Skin epidermis (tissue), 12 donors: Measurements from ENCODE around the gene SMG5.
A peak's percentile ranks its signal among the peaks of the same experiment; 100 is the strongest.
"Not testable (repeated sequence)": the region's sequence is repeated elsewhere in the genome, so short reads cannot be mapped to it uniquely, and the experiment has no call there.

ENCODE experiments used
- H3K27ac ChIP-seq, 21 experiments: fragments of 200-600 bp; sonication (generic) in 11 of 21; one replicate each; pipeline ENCODE4 v1.5.0; 2020; ENCODE audit warnings: mild to moderate bottlenecking in 3 of 21, inconsistent platforms in 2 of 21, moderate library complexity in 2 of 21
- H3K4me3 ChIP-seq, 7 experiments: fragments of 200-600 bp; sonication (generic) in 2 of 7; one replicate each; pipeline ENCODE4 v1.5.0; 2020; ENCODE audit warnings: inconsistent platforms in 2 of 7, mild to moderate bottlenecking in 2 of 7, moderate library complexity in 1 of 7

Gene SMG5

DNA sequence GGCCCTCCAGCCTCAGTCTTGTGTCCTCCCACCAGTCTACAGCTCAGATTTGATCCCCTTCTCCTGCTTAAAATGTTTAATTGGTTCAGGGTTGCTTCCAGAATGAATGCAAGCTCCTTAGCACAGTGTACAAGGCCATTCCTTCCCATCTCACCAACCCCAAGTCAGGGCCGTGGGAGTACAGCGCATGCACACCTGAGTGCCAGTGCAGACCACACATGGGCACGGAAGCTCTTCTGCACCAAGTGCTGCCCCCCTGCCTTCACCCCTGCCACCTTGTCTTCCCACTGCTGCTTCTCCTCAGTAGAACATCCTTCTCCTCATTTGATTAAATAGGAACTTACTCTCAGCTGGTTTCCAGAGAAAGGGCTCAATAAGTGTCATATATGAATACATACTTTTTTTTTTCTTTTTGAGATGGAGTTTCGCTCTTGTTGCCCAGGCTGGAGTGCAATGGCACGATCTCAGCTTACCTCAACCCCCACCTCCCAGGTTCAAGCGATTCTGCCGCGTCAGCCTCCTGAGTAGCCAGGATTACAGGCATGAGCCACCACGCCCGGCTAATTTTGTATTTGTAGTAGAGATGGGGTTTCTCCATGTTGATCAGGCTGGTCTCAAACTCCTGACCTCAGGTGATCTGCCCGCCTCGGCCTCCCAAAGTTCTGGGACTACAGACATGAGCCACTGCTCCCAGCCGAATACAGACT lies 60.5 kb downstream of the SMG5 start:
- Histone ChIP-seq H3K27ac (peak overlapping the region in 5 of 21 experiments; percentile 2 to 66 (median 8)), H3K4me3 (no peak overlapping the region)

GRCh38 chr1:156220226-156220625 lies 62.4 kb downstream of the SMG5 start:
- H3K27ac ChIP-seq, result no peak overlapping the region
- H3K4me3 ChIP-seq, result no peak overlapping the region

- Histone ChIP-seq H3K4me3 (no peak overlapping the region), H3K27ac (peak overlapping the region in 18 of 21 experiments; percentile 4 to 83 (median 66))
These were observed 64.8 kb downstream of the SMG5 start for GRCh38 chr1:156217871-156218270.

DNA sequence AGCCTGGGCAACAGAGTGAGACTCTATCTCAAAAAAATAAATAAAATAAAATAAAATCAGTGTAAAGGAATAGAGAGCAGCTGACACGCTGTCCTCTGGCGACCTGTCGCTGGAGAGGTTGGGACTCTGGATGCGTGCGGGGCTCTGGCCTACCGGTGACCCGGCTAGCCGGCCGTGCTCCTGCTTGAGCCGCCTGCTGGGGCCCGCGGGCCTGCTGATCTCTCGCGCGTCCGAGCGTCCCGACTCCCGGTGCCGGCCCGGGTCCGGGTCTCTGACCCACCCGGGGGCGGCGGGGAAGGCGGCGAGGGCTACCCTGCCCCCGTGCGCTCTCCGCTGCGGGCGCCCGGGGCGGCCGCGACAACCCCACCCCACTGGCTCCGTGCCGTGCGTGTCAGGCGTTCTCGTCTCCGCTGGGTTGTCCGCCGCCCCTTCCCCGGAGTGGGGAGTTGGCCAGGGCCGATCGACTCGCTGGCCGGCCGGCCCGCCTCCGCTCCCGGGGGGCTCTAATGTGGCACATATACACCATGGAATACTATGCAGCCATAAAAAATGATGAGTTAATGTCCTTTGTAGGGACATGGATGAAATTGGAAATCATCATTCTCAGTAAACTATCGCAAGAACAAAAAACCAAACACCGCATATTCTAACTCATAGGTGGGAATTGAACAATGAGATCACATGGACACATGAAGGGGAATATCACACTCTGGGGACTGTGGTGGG lies 66.1 kb downstream of the SMG5 start:
- H3K27ac ChIP-seq, result peak overlapping the region in 1 of 21 experiments; percentile 10
- not testable (repeated sequence) for H3K4me3 ChIP-seq

- Histone ChIP-seq H3K4me3 (peak overlapping the region; percentile 50 to 62 (median 55)), H3K27ac (peak overlapping the region in 18 of 21 experiments; percentile 84 to 99 (median 94))
These were observed 68.4 kb downstream of the SMG5 start for GRCh38 chr1:156214024-156214748.

DNA sequence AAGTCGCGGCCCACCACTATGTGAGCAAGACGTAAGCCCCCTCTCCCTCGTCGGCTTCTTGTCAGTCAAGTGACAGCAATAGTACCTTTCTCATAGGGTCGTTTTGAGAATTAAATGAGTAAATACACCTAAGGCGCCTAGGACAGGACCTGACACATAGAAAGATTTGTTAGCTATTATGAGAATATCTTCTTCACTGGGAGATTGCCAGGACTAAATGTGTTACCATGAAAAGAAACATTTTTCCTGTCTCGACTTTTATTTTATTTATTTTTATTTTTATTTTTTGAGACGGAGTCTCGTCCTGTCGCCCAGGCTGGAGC lies 69.0 kb downstream of the SMG5 start:
- H3K4me3 ChIP-seq, result peak overlapping the region; percentile 50 to 62 (median 55)
- peak overlapping the region; percentile 54 to 99 (median 93) for H3K27ac ChIP-seq

DNA sequence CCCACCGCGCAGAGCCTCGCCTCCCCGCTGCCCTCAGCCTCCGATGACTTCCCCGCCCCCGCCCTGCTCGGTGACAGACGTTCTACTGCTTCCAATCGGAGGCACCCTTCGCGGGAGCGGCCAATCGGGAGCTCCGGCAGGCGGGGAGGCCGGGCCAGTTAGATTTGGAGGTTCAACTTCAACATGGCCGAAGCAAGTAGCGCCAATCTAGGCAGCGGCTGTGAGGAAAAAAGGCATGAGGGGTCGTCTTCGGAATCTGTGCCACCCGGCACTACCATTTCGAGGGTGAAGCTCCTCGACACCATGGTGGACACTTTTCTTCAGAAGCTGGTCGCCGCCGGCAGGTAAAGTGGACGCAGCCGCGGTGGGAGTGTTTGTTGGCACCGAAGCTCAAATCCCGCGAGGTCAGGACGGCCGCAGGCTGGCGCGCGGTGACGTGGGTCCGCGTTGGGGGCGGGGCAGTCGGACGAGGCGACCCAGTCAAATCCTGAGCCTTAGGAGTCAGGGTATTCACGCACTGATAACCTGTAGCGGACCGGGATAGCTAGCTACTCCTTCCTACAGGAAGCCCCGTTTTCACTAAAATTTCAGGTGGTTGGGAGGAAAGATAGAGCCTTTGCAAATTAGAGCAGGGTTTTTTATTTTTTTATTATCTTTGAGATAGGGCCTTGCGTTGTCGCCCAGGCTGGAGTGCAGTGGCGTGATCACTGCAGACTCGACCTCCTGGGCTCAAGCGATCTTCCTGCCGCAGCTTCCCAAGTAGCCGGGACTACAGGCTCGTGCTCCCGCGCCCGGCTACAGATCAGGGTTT lies 69.6 kb downstream of the SMG5 start, which contains the start of gene PMF1:
Gene PMF1, plus strand, starts transcription at position 175 of the 811 bp plus-strand sequence. Its CDS starts 9 bp downstream, at position 184.
- peak within 1 kb of the TSS; percentile 50 to 62 (median 55) for H3K4me3 ChIP-seq
- peak within 1 kb of the TSS; percentile 54 to 99 (median 93) for H3K27ac ChIP-seq

DNA sequence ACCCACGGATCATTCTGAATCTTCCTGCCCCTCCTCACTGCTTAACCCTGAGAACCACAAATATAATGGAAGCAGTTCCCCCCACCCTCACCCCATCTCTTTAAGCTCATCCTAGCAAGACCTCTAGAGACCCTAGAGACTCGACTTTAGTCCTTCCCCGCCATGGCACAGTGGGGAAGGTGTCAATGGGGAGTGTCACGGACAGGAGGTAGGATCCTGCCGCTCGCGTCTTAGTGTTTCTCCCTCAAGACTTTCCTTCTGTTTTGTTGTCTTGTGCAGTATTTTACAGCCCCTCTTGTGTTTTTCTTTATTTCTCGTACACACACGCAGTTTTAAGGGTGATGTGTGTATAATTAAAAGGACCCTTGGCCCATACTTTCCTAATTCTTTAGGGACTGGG lies 70.5 kb downstream of the SMG5 start:
- H3K27ac ChIP-seq, result peak overlapping the region in 20 of 21 experiments; percentile 84 to 99 (median 94)
- peak overlapping the region in 5 of 7 experiments; percentile 50 to 62 (median 53) for H3K4me3 ChIP-seq

GRCh38 chr1:156211243-156211642 lies 71.4 kb downstream of the SMG5 start:
- H3K4me3 ChIP-seq, result no peak overlapping the region
- H3K27ac ChIP-seq, result no peak overlapping the region

DNA sequence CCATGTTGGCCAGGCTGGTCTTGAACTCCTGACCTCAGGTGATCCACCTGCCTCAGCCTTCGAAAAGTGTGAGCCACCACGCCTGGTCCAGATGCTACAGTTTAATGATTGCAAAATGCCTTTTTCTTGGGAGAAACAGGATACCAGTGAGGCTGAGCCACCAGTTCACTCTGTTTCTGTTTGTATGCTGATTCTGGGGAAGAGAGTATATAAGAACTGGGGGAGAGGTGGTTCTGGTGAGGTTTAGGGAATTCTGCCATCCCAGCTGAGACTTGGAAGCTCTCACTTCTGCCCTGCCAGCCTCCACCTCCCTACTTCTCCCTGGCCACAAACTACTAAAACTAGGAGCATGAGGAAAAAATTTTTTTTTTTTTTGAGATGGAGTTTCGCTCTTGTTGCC lies 77.9 kb downstream of the SMG5 start:
- no peak overlapping the region for H3K27ac ChIP-seq
- H3K4me3 ChIP-seq, result no peak overlapping the region

DNA sequence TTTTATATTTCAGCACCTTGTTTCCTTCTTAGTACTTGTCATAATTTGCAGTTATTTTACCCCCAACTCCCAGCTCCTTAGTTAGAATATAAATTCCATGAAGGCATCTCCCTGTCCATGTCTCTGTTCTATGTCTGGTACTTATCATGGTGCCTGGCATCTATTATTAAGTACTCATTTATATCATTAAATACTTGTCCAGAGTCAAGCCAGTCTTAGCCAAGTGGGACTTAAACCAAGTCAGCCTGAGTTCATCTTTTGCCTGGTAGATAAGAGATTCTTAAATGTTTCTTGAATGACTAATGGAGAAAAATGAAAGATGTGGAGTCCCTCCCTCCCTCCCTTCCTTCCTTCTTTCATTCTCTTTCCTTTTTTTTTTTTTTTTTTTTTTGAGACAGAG lies 79.3 kb downstream of the SMG5 start:
- H3K27ac ChIP-seq, result no peak overlapping the region
- no peak overlapping the region for H3K4me3 ChIP-seq

DNA sequence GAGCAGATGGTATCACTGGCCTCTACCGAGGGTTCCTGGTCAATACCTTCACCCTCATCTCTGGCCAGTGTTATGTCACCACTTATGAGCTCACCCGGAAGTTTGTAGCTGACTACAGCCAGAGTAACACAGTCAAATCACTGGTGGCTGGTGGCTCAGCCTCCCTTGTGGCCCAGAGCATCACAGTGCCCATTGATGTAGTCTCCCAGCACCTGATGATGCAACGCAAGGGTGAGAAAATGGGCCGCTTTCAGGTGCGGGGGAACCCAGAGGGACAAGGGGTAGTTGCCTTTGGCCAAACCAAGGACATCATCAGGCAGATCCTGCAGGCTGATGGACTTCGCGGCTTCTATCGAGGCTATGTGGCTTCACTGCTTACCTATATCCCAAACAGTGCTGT lies 82.6 kb downstream of the SMG5 start:
- Histone ChIP-seq H3K27ac (no peak overlapping the region), H3K4me3 (no peak overlapping the region)
